ENCODE results near the gene WDR7.

Gene WDR7

DNA sequence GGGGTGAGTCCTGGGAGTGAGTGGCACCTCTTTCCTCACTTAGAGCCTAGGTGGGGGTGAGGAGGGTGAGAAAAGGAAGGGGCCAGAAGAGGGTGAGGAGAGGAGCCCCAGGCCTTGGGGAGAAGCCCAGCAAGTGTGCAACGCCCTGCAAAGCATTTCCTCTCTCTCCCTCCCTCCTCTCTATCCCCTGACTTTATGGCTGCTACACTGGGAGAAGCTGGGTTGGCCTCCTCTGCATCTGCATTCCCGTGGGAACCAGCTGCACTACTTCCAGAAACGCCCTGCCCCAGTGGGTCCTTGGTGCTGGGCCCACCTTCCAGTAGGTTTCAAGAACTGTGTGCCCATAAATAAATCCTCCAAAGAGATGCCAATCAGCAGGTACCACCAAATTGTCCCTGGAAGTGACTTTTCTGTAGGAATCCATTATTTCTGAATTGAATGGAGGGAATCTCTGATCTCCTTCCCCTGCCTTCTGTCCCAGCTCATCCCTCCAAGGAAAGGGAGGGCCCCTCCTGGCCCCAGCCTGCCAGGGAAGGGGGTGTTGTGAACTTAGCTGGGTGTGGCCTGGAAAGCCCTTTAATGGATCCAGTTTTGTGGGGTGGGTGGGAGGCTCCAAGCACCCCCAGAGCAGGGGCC is 400.0 kb downstream of the WDR7 start:
- H3K4me1 ChIP-seq (ENCODE audit: control insufficient read depth in 2 of 2, insufficient read depth in 2 of 2, low read length in 2 of 2): peaks cover 16 to 29% of the 10 kb centered on the region in 2 donors
- H3K27ac ChIP-seq (ENCODE audit: low read depth in 2 of 2, low read length in 2 of 2): peak overlapping the region; percentile 91
- peak overlapping the region; percentile 19 to 56 for H3K4me3 ChIP-seq (ENCODE audit: low read length in 2 of 2)
- H3K9ac ChIP-seq (ENCODE audit: low read depth in 1 of 2, low read length in 2 of 2): peak overlapping the region in 1 of 2 donors; percentile 52
- no peaks in the 10 kb centered on the region for H3K9me3 ChIP-seq (ENCODE audit: control insufficient read depth in 2 of 2, low read length in 2 of 2)
- H3K36me3 ChIP-seq (ENCODE audit: control insufficient read depth in 2 of 2, insufficient read depth in 2 of 2, low read length in 2 of 2): no peaks in the 10 kb centered on the region
- H3K27me3 ChIP-seq (ENCODE audit: control insufficient read depth in 2 of 2, insufficient read depth in 2 of 2, low read length in 2 of 2): no peaks in the 10 kb centered on the region

DNA sequence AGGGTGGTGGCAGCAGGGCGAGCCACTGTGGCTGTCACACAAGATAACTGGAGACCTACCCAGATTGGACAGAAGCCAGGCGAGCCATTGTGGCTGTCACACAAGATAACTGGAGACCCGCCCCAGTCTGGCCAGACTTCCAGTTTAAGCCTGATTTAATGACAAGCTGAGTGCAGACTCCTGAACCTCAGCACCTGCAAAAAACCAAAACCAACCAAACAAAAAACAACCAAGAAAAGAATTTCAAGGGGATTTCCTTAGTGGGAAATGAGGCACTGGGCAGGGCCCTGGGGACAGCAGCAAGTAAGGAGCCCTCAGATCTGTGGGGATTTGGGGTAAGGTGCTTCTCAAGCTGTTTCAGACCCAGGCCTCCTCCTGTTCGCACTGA is 400.5 kb downstream of the WDR7 start:
- H3K27me3 ChIP-seq (ENCODE audit: control insufficient read depth in 2 of 2, insufficient read depth in 2 of 2, low read length in 2 of 2): no peaks in the 10 kb centered on the region
- no peaks in the 10 kb centered on the region for H3K9me3 ChIP-seq (ENCODE audit: control insufficient read depth in 2 of 2, low read length in 2 of 2)
- H3K4me1 ChIP-seq (ENCODE audit: control insufficient read depth in 2 of 2, insufficient read depth in 2 of 2, low read length in 2 of 2): peaks cover 16 to 29% of the 10 kb centered on the region in 2 donors
- H3K27ac ChIP-seq (ENCODE audit: low read depth in 2 of 2, low read length in 2 of 2): peak overlapping the region; percentile 91
- H3K9ac ChIP-seq (ENCODE audit: low read depth in 1 of 2, low read length in 2 of 2): peak overlapping the region; percentile 52
- H3K4me3 ChIP-seq (ENCODE audit: low read length in 2 of 2): peak overlapping the region in 1 of 2 donors; percentile 33
- H3K36me3 ChIP-seq (ENCODE audit: control insufficient read depth in 2 of 2, insufficient read depth in 2 of 2, low read length in 2 of 2): no peaks in the 10 kb centered on the region

DNA sequence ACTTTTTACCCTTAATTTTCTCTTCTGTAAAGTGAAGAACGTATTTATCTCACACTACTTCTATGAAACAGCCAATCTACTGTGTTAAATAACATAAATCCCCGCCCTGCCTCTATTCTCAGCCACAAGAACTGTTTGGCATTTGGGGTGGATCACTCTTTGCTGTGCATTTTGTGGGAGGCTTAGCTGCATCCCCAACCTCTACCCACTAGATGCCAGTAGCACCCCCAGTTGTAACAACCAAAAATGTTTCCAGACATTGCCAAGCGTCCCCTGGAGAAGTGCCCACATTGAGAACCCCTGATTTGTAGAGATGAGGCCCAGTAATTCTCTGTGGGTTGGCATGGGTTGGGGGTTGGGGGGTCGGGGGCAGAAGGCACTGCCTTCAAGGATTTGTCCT is 401.0 kb downstream of the WDR7 start:
- Histone ChIP-seq H3K9ac (ENCODE audit: low read depth in 1 of 2, low read length in 2 of 2) (peak overlapping the region; percentile 47 to 52), H3K9me3 (ENCODE audit: control insufficient read depth in 2 of 2, low read length in 2 of 2) (no peaks in the 10 kb centered on the region), H3K27me3 (ENCODE audit: control insufficient read depth in 2 of 2, insufficient read depth in 2 of 2, low read length in 2 of 2) (no peaks in the 10 kb centered on the region), H3K4me3 (ENCODE audit: low read length in 2 of 2) (peak overlapping the region in 1 of 2 donors; percentile 33), H3K36me3 (ENCODE audit: control insufficient read depth in 2 of 2, insufficient read depth in 2 of 2, low read length in 2 of 2) (no peaks in the 10 kb centered on the region), H3K27ac (ENCODE audit: low read depth in 2 of 2, low read length in 2 of 2) (peak overlapping the region; percentile 91), H3K4me1 (ENCODE audit: control insufficient read depth in 2 of 2, insufficient read depth in 2 of 2, low read length in 2 of 2) (peaks cover 16 to 29% of the 10 kb centered on the region in 2 donors)

DNA sequence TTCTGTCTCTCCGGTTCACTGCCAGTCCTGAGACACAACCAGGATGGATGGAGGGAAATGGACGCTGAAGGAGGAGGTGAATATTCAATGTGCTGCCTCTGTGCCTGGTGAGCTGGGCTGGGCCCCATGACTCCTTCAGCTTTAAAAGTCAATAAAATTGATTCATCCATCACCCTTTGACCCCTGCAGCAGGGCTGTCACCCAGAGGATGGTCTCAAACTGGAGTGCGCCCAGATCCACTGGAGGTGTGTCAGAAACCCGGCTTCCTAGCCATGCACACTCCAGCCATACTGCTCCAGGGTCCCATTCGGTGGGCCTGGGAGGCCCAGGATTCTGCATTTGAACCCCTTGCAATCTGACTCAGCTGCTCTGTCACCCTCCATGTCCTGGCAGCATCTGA is 401.6 kb downstream of the WDR7 start:
- Histone ChIP-seq H3K9ac (ENCODE audit: low read depth in 1 of 2, low read length in 2 of 2) (no peak overlapping the region), H3K27me3 (ENCODE audit: control insufficient read depth in 2 of 2, insufficient read depth in 2 of 2, low read length in 2 of 2) (no peaks in the 10 kb centered on the region), H3K9me3 (ENCODE audit: control insufficient read depth in 2 of 2, low read length in 2 of 2) (no peaks in the 10 kb centered on the region), H3K36me3 (ENCODE audit: control insufficient read depth in 2 of 2, insufficient read depth in 2 of 2, low read length in 2 of 2) (no peaks in the 10 kb centered on the region), H3K4me3 (ENCODE audit: low read length in 2 of 2) (no peak overlapping the region), H3K27ac (ENCODE audit: low read depth in 2 of 2, low read length in 2 of 2) (peak overlapping the region; percentile 91), H3K4me1 (ENCODE audit: control insufficient read depth in 2 of 2, insufficient read depth in 2 of 2, low read length in 2 of 2) (peaks cover 16 to 29% of the 10 kb centered on the region in 2 donors)

DNA sequence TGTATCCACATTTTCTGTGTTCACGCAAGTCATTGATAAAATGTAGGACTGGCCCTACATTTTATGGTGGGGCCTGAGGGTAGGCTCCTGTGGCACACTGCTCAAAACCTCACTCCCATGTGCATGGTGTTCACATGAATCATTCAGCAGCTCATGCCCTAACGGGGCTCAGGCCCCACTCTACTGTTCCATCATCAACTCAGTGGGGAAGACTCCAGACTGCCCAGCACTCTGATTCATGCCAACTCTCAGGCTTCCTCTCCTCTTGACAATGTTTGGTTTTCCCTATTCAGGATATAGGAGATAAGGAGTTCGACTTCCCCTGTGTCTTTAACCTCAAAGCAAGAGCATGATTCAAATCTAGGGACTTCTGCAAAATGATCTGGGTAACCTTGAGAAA is 403.7 kb downstream of the WDR7 start:
- Histone ChIP-seq H3K4me1 (ENCODE audit: control insufficient read depth in 2 of 2, insufficient read depth in 2 of 2, low read length in 2 of 2) (peaks cover 16 to 29% of the 10 kb centered on the region in 2 donors), H3K9me3 (ENCODE audit: control insufficient read depth in 2 of 2, low read length in 2 of 2) (no peaks in the 10 kb centered on the region), H3K9ac (ENCODE audit: low read depth in 1 of 2, low read length in 2 of 2) (no peak overlapping the region), H3K36me3 (ENCODE audit: control insufficient read depth in 2 of 2, insufficient read depth in 2 of 2, low read length in 2 of 2) (no peaks in the 10 kb centered on the region), H3K27me3 (ENCODE audit: control insufficient read depth in 2 of 2, insufficient read depth in 2 of 2, low read length in 2 of 2) (no peaks in the 10 kb centered on the region), H3K27ac (ENCODE audit: low read depth in 2 of 2, low read length in 2 of 2) (no peak overlapping the region), H3K4me3 (ENCODE audit: low read length in 2 of 2) (no peak overlapping the region)

DNA sequence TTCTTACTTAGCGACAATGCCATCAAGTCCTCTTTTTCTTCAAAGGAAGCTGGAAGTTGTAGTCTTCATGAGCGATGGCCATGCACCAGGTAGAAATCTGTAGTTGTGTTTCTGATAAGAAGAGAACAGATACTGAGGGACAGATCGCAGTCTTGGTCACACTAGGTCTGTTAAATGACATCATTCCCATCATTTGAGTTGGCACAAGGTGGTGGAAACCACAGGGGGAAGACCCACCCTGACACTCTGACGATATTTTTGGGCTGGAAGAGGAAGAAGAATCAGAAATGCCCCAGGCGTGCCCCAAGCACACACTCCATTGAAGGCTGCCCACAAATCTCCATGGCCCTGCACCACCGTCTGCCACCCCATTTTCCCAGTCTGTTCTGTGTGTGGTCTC is 406.7 kb downstream of the WDR7 start:
- Histone ChIP-seq H3K27ac (ENCODE audit: low read depth in 2 of 2, low read length in 2 of 2) (no peak overlapping the region), H3K4me3 (ENCODE audit: low read length in 2 of 2) (no peak overlapping the region), H3K27me3 (ENCODE audit: control insufficient read depth in 2 of 2, insufficient read depth in 2 of 2, low read length in 2 of 2) (no peaks in the 10 kb centered on the region), H3K9me3 (ENCODE audit: control insufficient read depth in 2 of 2, low read length in 2 of 2) (no peaks in the 10 kb centered on the region), H3K36me3 (ENCODE audit: control insufficient read depth in 2 of 2, insufficient read depth in 2 of 2, low read length in 2 of 2) (no peaks in the 10 kb centered on the region), H3K4me1 (ENCODE audit: control insufficient read depth in 2 of 2, insufficient read depth in 2 of 2, low read length in 2 of 2) (peaks cover 0 to 3% of the 10 kb centered on the region in 2 donors), H3K9ac (ENCODE audit: low read depth in 1 of 2, low read length in 2 of 2) (no peak overlapping the region)

DNA sequence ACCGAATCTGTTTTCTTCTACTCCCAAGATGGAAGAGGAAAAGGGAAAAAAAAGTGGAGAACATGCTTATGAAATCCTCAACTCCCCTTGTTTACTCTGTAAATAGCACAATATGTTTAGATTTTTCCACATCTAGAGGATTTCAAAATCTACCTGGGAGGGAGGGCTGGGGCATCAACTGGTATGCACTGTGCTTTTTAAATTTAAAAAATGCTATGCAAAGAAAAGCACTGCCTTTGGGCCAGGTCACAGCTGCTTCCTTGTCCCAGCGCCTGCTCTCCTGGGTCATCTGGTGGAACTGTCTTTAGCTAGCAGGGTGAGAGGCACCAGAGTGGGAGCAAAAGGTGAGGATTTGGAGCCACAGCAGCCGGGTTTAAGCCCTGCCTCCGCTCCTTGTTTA is 407.6 kb downstream of the WDR7 start:
- Histone ChIP-seq H3K36me3 (ENCODE audit: control insufficient read depth in 2 of 2, insufficient read depth in 2 of 2, low read length in 2 of 2) (no peaks in the 10 kb centered on the region), H3K4me3 (ENCODE audit: low read length in 2 of 2) (no peak overlapping the region), H3K9ac (ENCODE audit: low read depth in 1 of 2, low read length in 2 of 2) (no peak overlapping the region), H3K4me1 (ENCODE audit: control insufficient read depth in 2 of 2, insufficient read depth in 2 of 2, low read length in 2 of 2) (no peaks in the 10 kb centered on the region), H3K27me3 (ENCODE audit: control insufficient read depth in 2 of 2, insufficient read depth in 2 of 2, low read length in 2 of 2) (no peaks in the 10 kb centered on the region), H3K27ac (ENCODE audit: low read depth in 2 of 2, low read length in 2 of 2) (no peak overlapping the region), H3K9me3 (ENCODE audit: control insufficient read depth in 2 of 2, low read length in 2 of 2) (no peaks in the 10 kb centered on the region)

DNA sequence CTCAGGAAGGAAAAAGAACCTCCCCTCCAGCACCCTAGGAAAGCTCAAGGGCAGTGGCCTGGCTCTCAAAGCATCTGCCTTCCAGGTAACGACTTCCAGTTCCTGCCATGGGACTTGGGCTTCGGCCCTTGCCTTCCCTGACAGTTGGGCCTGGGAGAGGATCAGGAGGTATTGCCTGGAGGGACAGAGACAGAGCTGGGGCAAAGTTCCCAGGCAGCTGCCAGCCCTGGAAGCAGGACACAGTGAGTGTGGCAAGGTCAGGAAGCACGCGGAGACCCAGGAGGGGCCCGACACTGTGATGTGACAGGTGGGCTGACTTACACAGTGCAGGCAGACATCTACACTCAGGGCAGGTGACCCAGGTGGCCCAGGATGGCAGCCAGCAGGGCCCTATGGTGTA is 408.2 kb downstream of the WDR7 start:
- H3K36me3 ChIP-seq (ENCODE audit: control insufficient read depth in 2 of 2, insufficient read depth in 2 of 2, low read length in 2 of 2): no peaks in the 10 kb centered on the region
- no peak overlapping the region for H3K4me3 ChIP-seq (ENCODE audit: low read length in 2 of 2)
- no peak overlapping the region for H3K27ac ChIP-seq (ENCODE audit: low read depth in 2 of 2, low read length in 2 of 2)
- H3K27me3 ChIP-seq (ENCODE audit: control insufficient read depth in 2 of 2, insufficient read depth in 2 of 2, low read length in 2 of 2): no peaks in the 10 kb centered on the region
- H3K4me1 ChIP-seq (ENCODE audit: control insufficient read depth in 2 of 2, insufficient read depth in 2 of 2, low read length in 2 of 2): no peaks in the 10 kb centered on the region
- H3K9ac ChIP-seq (ENCODE audit: low read depth in 1 of 2, low read length in 2 of 2): no peak overlapping the region
- no peaks in the 10 kb centered on the region for H3K9me3 ChIP-seq (ENCODE audit: control insufficient read depth in 2 of 2, low read length in 2 of 2)

DNA sequence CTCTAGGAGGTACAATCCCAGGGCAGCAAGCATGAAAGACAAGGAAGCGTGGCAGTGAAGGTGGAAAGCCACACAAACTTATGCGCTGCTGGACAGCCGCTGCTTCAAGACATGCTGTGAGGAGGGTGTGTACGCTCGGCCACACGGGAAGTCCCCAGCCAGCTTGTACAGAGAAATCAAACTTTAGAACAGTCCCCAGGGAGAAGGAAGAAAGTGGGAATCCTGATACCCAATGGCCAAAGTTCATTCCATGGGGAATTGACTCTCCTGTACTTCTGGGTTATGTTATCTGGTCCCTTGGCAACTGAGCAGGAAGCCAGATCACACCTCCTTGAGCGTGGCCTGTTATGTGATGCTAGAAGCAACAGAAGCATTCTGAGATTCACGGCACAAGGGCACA is 409.7 kb downstream of the WDR7 start:
- H3K9ac ChIP-seq (ENCODE audit: low read depth in 1 of 2, low read length in 2 of 2): no peak overlapping the region
- no peak overlapping the region for H3K27ac ChIP-seq (ENCODE audit: low read depth in 2 of 2, low read length in 2 of 2)
- H3K4me1 ChIP-seq (ENCODE audit: control insufficient read depth in 2 of 2, insufficient read depth in 2 of 2, low read length in 2 of 2): no peaks in the 10 kb centered on the region
- H3K36me3 ChIP-seq (ENCODE audit: control insufficient read depth in 2 of 2, insufficient read depth in 2 of 2, low read length in 2 of 2): no peaks in the 10 kb centered on the region
- H3K4me3 ChIP-seq (ENCODE audit: low read length in 2 of 2): no peak overlapping the region
- H3K27me3 ChIP-seq (ENCODE audit: control insufficient read depth in 2 of 2, insufficient read depth in 2 of 2, low read length in 2 of 2): no peaks in the 10 kb centered on the region
- H3K9me3 ChIP-seq (ENCODE audit: control insufficient read depth in 2 of 2, low read length in 2 of 2): no peaks in the 10 kb centered on the region

DNA sequence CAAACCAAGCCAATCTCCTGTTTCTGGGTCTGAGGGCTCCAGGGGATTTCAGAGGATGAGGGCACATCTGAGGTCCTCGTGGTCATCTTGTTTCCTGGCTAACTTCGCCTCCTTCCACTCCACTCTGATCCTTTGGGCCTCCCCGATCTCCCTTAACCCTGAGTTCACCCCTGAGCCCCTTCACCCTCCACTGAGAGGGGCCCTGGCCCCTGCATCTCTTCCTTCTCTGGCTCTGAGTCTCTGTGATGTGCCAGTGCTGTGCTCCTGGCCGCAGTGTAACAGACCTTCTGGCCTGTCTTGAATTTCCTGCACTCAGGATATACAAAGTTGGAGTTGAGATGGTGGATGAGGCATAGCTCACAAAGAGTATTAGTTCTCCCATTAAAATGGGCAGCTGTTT is 411.0 kb downstream of the WDR7 start:
- no peak overlapping the region for H3K4me3 ChIP-seq (ENCODE audit: low read length in 2 of 2)
- H3K27ac ChIP-seq (ENCODE audit: low read depth in 2 of 2, low read length in 2 of 2): no peak overlapping the region
- no peaks in the 10 kb centered on the region for H3K9me3 ChIP-seq (ENCODE audit: control insufficient read depth in 2 of 2, low read length in 2 of 2)
- no peaks in the 10 kb centered on the region for H3K27me3 ChIP-seq (ENCODE audit: control insufficient read depth in 2 of 2, insufficient read depth in 2 of 2, low read length in 2 of 2)
- H3K4me1 ChIP-seq (ENCODE audit: control insufficient read depth in 2 of 2, insufficient read depth in 2 of 2, low read length in 2 of 2): no peaks in the 10 kb centered on the region
- H3K9ac ChIP-seq (ENCODE audit: low read depth in 1 of 2, low read length in 2 of 2): no peak overlapping the region
- H3K36me3 ChIP-seq (ENCODE audit: control insufficient read depth in 2 of 2, insufficient read depth in 2 of 2, low read length in 2 of 2): no peaks in the 10 kb centered on the region

DNA sequence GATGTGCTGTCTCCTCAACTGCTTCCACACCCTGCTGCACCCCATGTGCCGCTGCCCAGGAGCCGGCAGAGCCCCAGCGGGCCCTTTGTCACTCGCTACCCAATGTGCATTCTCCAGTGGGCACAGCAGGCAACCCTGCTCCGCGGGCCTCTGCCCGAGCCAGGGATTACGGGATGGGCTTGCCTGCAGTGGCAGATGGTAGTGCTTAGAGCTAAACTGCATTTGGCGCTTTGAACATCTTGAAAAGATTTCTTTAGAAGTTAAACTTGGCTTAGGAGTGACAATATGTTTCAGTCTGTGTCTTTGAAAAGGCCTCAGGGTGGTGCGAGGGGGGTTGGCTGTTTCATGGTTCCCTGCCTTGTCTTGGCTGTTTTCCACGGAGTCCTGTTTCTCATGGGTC is 411.7 kb downstream of the WDR7 start:
- no peaks in the 10 kb centered on the region for H3K27me3 ChIP-seq (ENCODE audit: control insufficient read depth in 2 of 2, insufficient read depth in 2 of 2, low read length in 2 of 2)
- no peak overlapping the region for H3K9ac ChIP-seq (ENCODE audit: low read depth in 1 of 2, low read length in 2 of 2)
- H3K9me3 ChIP-seq (ENCODE audit: control insufficient read depth in 2 of 2, low read length in 2 of 2): no peaks in the 10 kb centered on the region
- H3K36me3 ChIP-seq (ENCODE audit: control insufficient read depth in 2 of 2, insufficient read depth in 2 of 2, low read length in 2 of 2): no peaks in the 10 kb centered on the region
- H3K4me3 ChIP-seq (ENCODE audit: low read length in 2 of 2): no peak overlapping the region
- H3K27ac ChIP-seq (ENCODE audit: low read depth in 2 of 2, low read length in 2 of 2): no peak overlapping the region
- no peaks in the 10 kb centered on the region for H3K4me1 ChIP-seq (ENCODE audit: control insufficient read depth in 2 of 2, insufficient read depth in 2 of 2, low read length in 2 of 2)
